GM18868 (cell line): ENCODE results near the gene SLC29A3.

Source experiments
- ATAC-seq: cut with Tn5 transposase; IDR thresholded peaks from one replicate; pipeline ENCODE4 v1.9.1; 2021; ENCODE audit warnings: mild to moderate bottlenecking, moderate library complexity; ENCODE audit not compliant: unreplicated experiment

SLC29A3 gene

GRCh38 chr10:71390921-71391690, 72.0 kb downstream of the SLC29A3 start:
- no peak for ATAC-seq

- ATAC-seq, result no peak
Measured at GRCh38 chr10:71391701-71392100, 72.6 kb downstream of the SLC29A3 start.

GRCh38 chr10:71392292-71392691, 73.2 kb downstream of the SLC29A3 start:
- ATAC-seq, result no peak

GRCh38 chr10:71392791-71393781, 74.0 kb downstream of the SLC29A3 start:
- ATAC-seq, result no peak

- no peak for ATAC-seq
Measured at GRCh38 chr10:71393841-71394475, 74.9 kb downstream of the SLC29A3 start.

GRCh38 chr10:71394926-71395562, 76.0 kb downstream of the SLC29A3 start:
- ATAC-seq, result no peak

- no peak for ATAC-seq
Measured at GRCh38 chr10:71395621-71396020, 76.6 kb downstream of the SLC29A3 start.

GRCh38 chr10:71396084-71396710, 77.1 kb downstream of the SLC29A3 start:
- ATAC-seq, result no peak

- ATAC-seq, result no peak
Measured at GRCh38 chr10:71396711-71397295, 77.7 kb downstream of the SLC29A3 start, which contains the start of gene CDH23. Gene CDH23 (plus strand): TSS chr10:71396920. CDS start chr10:71439832, 42,912 bp downstream.

- ATAC-seq, result no peak
Measured at GRCh38 chr10:71397296-71398212, 78.5 kb downstream of the SLC29A3 start.

- ATAC-seq, result no peak
Measured at GRCh38 chr10:71398976-71399375, 79.9 kb downstream of the SLC29A3 start.

- ATAC-seq, result no peak
Measured at GRCh38 chr10:71399946-71400345, 80.9 kb downstream of the SLC29A3 start.

- no peak for ATAC-seq
Measured at GRCh38 chr10:71401056-71401455, 82.0 kb downstream of the SLC29A3 start.

GRCh38 chr10:71402005-71402404, 82.9 kb downstream of the SLC29A3 start:
- no peak for ATAC-seq

GRCh38 chr10:71404503-71405295, 85.6 kb downstream of the SLC29A3 start:
- no peak for ATAC-seq

GRCh38 chr10:71406878-71407277, 87.8 kb downstream of the SLC29A3 start:
- ATAC-seq, result no peak

- ATAC-seq, result no peak
Measured at GRCh38 chr10:71408436-71409225, 89.6 kb downstream of the SLC29A3 start.
